KMS-11 (cell line): ENCODE results near the gene C10orf105.
A peak's percentile ranks its signal among the peaks of the same experiment; 100 is the strongest.

Source experiments
- H2AFZ ChIP-seq: fragments of 200-600 bp; sonication (generic); 2 replicates; pipeline ENCODE4 v1.6.1; 2016; ENCODE audit warnings: antibody characterized with exemption, mixed run types, low read depth
- H3K27ac ChIP-seq: fragments of 200-600 bp; sonication (generic); 2 replicates; pipeline ENCODE4 v1.6.1; 2016; ENCODE audit warnings: mild to moderate bottlenecking, mixed run types
- H3K27me3 ChIP-seq: fragments of 200-600 bp; sonication (generic); 2 replicates; pipeline ENCODE4 v1.6.1; 2017; ENCODE audit warnings: mild to moderate bottlenecking, low read depth, mixed run types, moderate library complexity; ENCODE audit not compliant: insufficient read depth
- H3K36me3 ChIP-seq: fragments of 200-600 bp; sonication (generic); 2 replicates; pipeline ENCODE4 v1.6.1; 2017; ENCODE audit warnings: mild to moderate bottlenecking, mixed run types; ENCODE audit not compliant: insufficient read depth
- H3K4me1 ChIP-seq: fragments of 200-600 bp; sonication (generic); 2 replicates; pipeline ENCODE4 v1.6.1; 2016; ENCODE audit warnings: mild to moderate bottlenecking, low read depth, mixed run types; ENCODE audit not compliant: poor library complexity, severe bottlenecking
- H3K4me2 ChIP-seq: fragments of 200-600 bp; sonication (generic); 2 replicates; pipeline ENCODE4 v1.7.0; 2016; ENCODE audit warnings: mild to moderate bottlenecking, mixed run types
- H3K4me3 ChIP-seq: fragments of 200-600 bp; sonication (generic); IDR thresholded peaks from 2 replicates; pipeline ENCODE4 v1.6.1; 2017; ENCODE audit warnings: low read depth, low read length, mixed read lengths; ENCODE audit not compliant: insufficient read depth
- H3K79me2 ChIP-seq: fragments of 200-600 bp; sonication (generic); 2 replicates; pipeline ENCODE4 v1.6.1; 2016; ENCODE audit warnings: low read depth, mixed run types; ENCODE audit not compliant: insufficient read depth
- H3K9ac ChIP-seq: fragments of 200-600 bp; sonication (generic); 2 replicates; pipeline ENCODE4 v1.6.1; 2016; ENCODE audit warnings: mild to moderate bottlenecking, mixed run types
- H4K20me1 ChIP-seq: fragments of 200-600 bp; sonication (generic); 2 replicates; pipeline ENCODE4 v1.6.1; 2016; ENCODE audit warnings: mild to moderate bottlenecking, mixed run types; ENCODE audit not compliant: insufficient read depth
- TF ChIP-seq, protein P1 (sequence below): fragments of 200-600 bp; sonication (generic); conservative IDR thresholded peaks from 2 replicates; pipeline ENCODE4 v1.6.1; 2017; ENCODE audit warnings: low read depth, mild to moderate bottlenecking, antibody characterized with exemption, low read length, moderate library complexity, mixed read lengths

The C10orf105 gene

DNA sequence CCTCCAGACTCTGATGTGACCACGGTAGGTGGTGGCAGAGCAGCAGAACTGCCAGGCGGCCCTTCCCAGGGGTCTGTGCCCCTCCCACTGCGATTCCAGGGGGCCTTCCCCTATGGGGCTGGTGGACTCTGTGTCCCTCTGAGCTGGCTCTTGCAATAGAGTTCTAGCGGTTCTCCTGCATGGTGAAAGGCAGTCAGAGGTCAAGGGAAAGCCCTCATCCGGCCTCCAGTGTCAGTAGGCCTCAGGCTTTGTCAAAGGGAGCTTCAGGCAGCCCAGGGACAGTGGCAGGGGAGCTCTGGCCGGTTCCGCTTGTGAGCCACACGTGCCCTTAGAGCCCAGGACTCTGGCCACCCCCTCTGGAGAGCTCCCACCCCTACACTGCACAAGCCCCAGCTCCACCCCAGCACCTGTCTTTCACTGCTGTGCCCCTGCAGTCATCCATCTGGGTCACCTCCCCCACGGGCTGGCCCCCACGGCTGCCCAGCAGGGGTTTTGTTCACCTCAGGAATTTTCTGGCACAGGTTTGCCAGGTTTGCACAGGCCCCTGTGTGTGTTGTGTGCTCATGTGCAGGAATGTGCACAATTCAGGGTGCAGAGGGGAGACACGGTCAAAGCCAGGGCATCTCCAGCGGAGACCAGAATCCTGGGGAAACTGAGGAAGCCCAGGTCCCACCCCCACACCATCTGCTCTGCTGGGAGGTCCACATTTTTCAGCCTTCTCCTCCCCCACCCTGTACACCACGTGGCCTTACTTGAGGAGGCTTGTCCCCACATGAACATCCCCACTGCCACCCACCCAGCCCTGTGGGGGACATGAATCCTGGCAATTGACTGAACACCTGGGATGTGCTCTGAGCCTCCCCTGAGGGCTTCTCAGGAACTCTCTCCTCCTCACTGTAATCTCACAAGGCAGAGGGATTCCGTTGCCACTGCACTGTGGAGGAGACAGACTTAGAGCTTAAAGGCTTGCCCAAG is 23.8 kb downstream of the C10orf105 start:
- Histone ChIP-seq H4K20me1 (no peaks in the 10 kb centered on the region), H3K4me1 (no peaks in the 10 kb centered on the region), H3K4me2 (no peak overlapping the region), H3K27me3 (peaks cover 28% of the 10 kb centered on the region), H3K79me2 (no peaks in the 10 kb centered on the region), H3K9ac (no peak overlapping the region), H3K36me3 (no peaks in the 10 kb centered on the region), H2AFZ (no peak overlapping the region), H3K4me3 (no peak overlapping the region), H3K27ac (no peak overlapping the region)
- TF ChIP-seq, protein P1, sequence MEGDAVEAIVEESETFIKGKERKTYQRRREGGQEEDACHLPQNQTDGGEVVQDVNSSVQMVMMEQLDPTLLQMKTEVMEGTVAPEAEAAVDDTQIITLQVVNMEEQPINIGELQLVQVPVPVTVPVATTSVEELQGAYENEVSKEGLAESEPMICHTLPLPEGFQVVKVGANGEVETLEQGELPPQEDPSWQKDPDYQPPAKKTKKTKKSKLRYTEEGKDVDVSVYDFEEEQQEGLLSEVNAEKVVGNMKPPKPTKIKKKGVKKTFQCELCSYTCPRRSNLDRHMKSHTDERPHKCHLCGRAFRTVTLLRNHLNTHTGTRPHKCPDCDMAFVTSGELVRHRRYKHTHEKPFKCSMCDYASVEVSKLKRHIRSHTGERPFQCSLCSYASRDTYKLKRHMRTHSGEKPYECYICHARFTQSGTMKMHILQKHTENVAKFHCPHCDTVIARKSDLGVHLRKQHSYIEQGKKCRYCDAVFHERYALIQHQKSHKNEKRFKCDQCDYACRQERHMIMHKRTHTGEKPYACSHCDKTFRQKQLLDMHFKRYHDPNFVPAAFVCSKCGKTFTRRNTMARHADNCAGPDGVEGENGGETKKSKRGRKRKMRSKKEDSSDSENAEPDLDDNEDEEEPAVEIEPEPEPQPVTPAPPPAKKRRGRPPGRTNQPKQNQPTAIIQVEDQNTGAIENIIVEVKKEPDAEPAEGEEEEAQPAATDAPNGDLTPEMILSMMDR, result no peak

DNA sequence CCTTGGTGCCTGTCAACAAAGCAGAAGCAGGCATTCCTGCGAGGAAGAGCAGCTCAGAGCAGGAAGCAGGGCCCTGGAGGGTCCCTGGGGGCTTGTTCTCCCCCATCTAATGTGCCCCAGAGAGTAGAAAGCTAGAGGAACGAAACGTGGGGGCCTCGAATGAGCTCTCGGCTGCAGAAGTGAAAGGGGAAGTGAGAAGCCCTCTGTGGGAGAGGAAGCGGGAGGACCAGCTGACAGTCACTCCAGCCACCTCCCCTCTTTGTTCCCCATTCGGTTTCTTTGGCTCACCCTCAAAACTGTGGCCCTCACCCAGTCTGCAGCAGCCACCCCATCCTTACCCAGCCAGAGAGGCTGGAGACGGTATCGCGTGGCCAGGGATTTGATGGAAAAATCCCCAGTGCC is 25.0 kb downstream of the C10orf105 start:
- no peaks in the 10 kb centered on the region for H3K4me1 ChIP-seq
- H3K4me3 ChIP-seq, result no peak overlapping the region
- H3K9ac ChIP-seq, result no peak overlapping the region
- no peak overlapping the region for H3K27ac ChIP-seq
- 0 out of 2 replicates have a peak overlapping the region, but pooled peaks have one; percentile 17 for H3K4me2 ChIP-seq
- no peaks in the 10 kb centered on the region for H3K79me2 ChIP-seq
- H4K20me1 ChIP-seq, result no peaks in the 10 kb centered on the region
- H3K36me3 ChIP-seq, result no peaks in the 10 kb centered on the region
- H3K27me3 ChIP-seq, result peaks cover 17% of the 10 kb centered on the region; the same call in 1 of the 2 replicates
- H2AFZ ChIP-seq, result no peak overlapping the region
- TF ChIP-seq, protein P1, result no peak

DNA sequence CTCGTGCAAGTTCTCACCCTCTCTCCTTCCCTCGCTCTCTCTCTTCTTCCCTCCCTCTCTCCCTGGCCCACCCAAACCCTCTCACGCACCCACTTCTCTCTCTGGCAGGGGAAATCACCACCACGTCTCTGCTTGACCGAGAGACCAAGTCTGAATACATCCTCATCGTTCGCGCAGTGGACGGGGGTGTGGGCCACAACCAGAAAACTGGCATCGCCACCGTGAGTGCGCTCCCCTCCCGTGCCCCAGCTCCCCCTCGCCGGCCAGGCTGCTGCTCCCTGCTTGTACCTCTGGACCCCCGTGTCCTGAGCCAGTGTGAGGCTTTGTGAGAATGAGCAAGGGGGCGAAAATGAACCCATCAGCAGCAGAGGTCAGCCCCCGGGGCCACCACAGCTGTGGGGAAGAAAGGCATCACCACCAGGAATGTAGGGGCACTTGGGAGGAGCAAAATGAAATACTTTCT is 25.5 kb downstream of the C10orf105 start:
- Histone ChIP-seq H3K27ac (no peak overlapping the region), H3K9ac (no peak overlapping the region)

DNA sequence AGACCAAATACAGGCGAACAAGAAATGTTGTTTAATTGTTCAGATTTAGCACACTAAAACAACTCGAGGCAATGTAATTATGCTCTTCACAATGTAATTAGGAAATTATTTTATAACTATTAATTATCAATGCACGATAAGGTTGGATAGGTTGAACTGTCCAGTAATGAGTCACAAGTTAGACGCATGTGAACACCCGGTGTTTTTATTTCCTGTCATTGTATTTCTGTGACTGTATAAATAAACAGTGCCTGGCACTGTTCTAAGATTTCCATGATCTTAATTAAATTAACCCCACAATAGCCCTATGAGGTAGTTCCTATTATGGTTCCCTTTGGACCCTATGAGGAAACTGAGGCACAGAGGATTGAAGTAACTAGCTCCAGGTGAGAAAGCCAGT is 26.2 kb downstream of the C10orf105 start:
- Histone ChIP-seq H3K4me3 (no peak overlapping the region), H3K36me3 (no peaks in the 10 kb centered on the region), H3K4me1 (no peaks in the 10 kb centered on the region), H3K4me2 (no peak overlapping the region), H4K20me1 (no peaks in the 10 kb centered on the region), H3K9ac (no peak overlapping the region), H3K79me2 (no peaks in the 10 kb centered on the region), H3K27me3 (peaks cover 5% of the 10 kb centered on the region; the same call in 1 of the 2 replicates), H3K27ac (no peak overlapping the region), H2AFZ (no peak overlapping the region)
- TF ChIP-seq, protein P1, result no peak

More for the DNA sequence above, 25.5 kb downstream of the C10orf105 start:
- no peaks in the 10 kb centered on the region for H3K36me3 ChIP-seq
- H3K4me3 ChIP-seq, result no peak overlapping the region
- H3K27me3 ChIP-seq, result peaks cover 12% of the 10 kb centered on the region; the same call in 1 of the 2 replicates
- no peaks in the 10 kb centered on the region for H3K79me2 ChIP-seq
- H2AFZ ChIP-seq, result no peak overlapping the region
- H3K4me2 ChIP-seq, result 0 out of 2 replicates have a peak overlapping the region, but pooled peaks have one; percentile 17
- H3K4me1 ChIP-seq, result no peaks in the 10 kb centered on the region
- TF ChIP-seq, protein P1, result no peak
- H4K20me1 ChIP-seq, result no peaks in the 10 kb centered on the region
